GM19463 (cell line): ENCODE data around the gene PCGF2.
A peak's percentile ranks its signal among the peaks of the same experiment; 100 is the strongest.
"Not testable (repeated sequence)": the region's sequence is repeated elsewhere in the genome, so short reads cannot be mapped to it uniquely, and the experiment has no call there.

Experiments
- ATAC-seq: cut with Tn5 transposase; IDR thresholded peaks from one replicate; pipeline ENCODE4 v1.9.1; 2021; ENCODE audit warnings: mild to moderate bottlenecking, moderate library complexity; ENCODE audit not compliant: unreplicated experiment

PCGF2 gene

GRCh38 chr17:38748149-38748891 lies at the start of gene PCGF2:
PCGF2 (minus strand) TSS chr17:38748336; CDS start chr17:38740402, 7,934 bp downstream.
- no peak for ATAC-seq

- no peak for ATAC-seq
These were observed 49.7 kb upstream of the PCGF2 start for GRCh38 chr17:38797828-38798227.

- no peak for ATAC-seq
These were observed 49.0 kb upstream of the PCGF2 start for GRCh38 chr17:38797158-38797490.

- ATAC-seq, result no peak
These were observed 48.5 kb upstream of the PCGF2 start for GRCh38 chr17:38796451-38797157.

- ATAC-seq, result no peak
These were observed 46.1 kb upstream of the PCGF2 start for GRCh38 chr17:38794221-38794620.

GRCh38 chr17:38791162-38791561 lies 43.0 kb upstream of the PCGF2 start:
- ATAC-seq, result no peak

GRCh38 chr17:38790148-38790707 lies 42.1 kb upstream of the PCGF2 start:
- not testable (repeated sequence) for ATAC-seq

- no peak for ATAC-seq
These were observed 41.0 kb upstream of the PCGF2 start for GRCh38 chr17:38789185-38789584.

GRCh38 chr17:38787999-38788398 lies 39.9 kb upstream of the PCGF2 start:
- ATAC-seq, result not testable (repeated sequence)

GRCh38 chr17:38786372-38786771 lies 38.2 kb upstream of the PCGF2 start:
- ATAC-seq, result no peak

- ATAC-seq, result no peak
These were observed 35.1 kb upstream of the PCGF2 start for GRCh38 chr17:38783227-38783626.

GRCh38 chr17:38779965-38780752 lies 32.0 kb upstream of the PCGF2 start:
- ATAC-seq, result no peak

- no peak for ATAC-seq
These were observed 29.6 kb upstream of the PCGF2 start for GRCh38 chr17:38777641-38778250.

- ATAC-seq, result no peak
These were observed 25.1 kb upstream of the PCGF2 start for GRCh38 chr17:38773258-38773657.

GRCh38 chr17:38768417-38768816 lies 20.3 kb upstream of the PCGF2 start:
- no peak for ATAC-seq

GRCh38 chr17:38766341-38766740 lies 18.2 kb upstream of the PCGF2 start:
- ATAC-seq, result no peak

GRCh38 chr17:38762231-38762630 lies 14.1 kb upstream of the PCGF2 start:
- no peak for ATAC-seq

GRCh38 chr17:38761612-38762011 lies 13.5 kb upstream of the PCGF2 start:
- ATAC-seq, result no peak

GRCh38 chr17:38753071-38753506 lies 5.0 kb upstream of the PCGF2 start:
- ATAC-seq, result no peak

- peak; percentile 78 for ATAC-seq
These were observed 4.4 kb upstream of the PCGF2 start, which contains the start of gene PSMB3 for GRCh38 chr17:38752308-38753070. PSMB3 (plus strand) TSS chr17:38752741; CDS start chr17:38752827, 86 bp downstream.
